GM20000 (cell line): ENCODE measurements around the gene MAN1A2.

Experiments used
- DNase-seq: peaks from one replicate; pipeline ENCODE4 v3.0.0; 2012; ENCODE audit warnings: low spot score
- TF ChIP-seq, protein P1 (sequence below): IDR thresholded peaks from 2 replicates; pipeline ENCODE4 v1.5.1; 2012; ENCODE audit warnings: mild to moderate bottlenecking, control low read depth; ENCODE audit errors: extremely low read depth, missing control alignments

MAN1A2 gene

DNA sequence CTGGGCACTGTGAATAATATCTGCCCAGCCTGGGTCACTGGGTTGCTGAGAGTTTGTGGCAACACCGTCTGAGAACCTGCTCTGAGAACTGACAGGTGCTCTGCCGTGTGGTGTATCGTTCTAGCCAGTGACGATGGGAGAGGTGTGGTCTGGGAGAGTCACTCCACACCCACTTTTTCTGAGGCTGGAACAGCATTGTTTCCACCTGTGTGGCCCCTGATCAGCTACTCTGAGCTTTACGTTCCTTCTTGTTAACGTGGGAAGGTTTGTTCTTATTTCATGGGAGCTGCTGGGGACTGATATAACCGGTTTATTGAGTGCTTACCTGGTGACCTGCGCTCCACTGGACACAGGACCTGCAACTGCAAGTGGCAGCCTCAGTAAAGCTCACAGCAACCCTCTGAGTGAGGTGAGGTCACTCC, 203.8 kb downstream of the MAN1A2 start:
- TF ChIP-seq, protein P1, sequence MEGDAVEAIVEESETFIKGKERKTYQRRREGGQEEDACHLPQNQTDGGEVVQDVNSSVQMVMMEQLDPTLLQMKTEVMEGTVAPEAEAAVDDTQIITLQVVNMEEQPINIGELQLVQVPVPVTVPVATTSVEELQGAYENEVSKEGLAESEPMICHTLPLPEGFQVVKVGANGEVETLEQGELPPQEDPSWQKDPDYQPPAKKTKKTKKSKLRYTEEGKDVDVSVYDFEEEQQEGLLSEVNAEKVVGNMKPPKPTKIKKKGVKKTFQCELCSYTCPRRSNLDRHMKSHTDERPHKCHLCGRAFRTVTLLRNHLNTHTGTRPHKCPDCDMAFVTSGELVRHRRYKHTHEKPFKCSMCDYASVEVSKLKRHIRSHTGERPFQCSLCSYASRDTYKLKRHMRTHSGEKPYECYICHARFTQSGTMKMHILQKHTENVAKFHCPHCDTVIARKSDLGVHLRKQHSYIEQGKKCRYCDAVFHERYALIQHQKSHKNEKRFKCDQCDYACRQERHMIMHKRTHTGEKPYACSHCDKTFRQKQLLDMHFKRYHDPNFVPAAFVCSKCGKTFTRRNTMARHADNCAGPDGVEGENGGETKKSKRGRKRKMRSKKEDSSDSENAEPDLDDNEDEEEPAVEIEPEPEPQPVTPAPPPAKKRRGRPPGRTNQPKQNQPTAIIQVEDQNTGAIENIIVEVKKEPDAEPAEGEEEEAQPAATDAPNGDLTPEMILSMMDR = no peak
- no peak for DNase-seq

DNA sequence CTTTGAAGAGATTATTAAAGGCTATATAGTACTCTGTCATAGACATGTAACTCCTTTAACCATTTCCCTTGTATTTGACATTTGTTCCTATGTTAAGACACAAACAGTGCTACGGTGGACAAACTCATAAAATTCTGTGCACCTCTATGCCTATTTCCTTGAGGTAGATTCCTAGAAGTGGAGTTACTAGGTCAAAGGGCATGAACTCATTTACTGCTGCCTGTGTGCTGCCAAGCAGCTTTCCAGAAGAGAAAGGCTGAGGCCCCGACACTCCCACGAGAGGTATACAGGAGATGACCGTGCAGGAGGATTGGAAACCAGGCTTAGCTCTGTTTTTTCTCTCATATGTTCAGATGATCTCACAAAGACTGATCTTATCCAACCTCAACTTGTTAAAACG, 204.2 kb downstream of the MAN1A2 start:
- TF ChIP-seq, protein P1 = no peak
- DNase-seq = no peak

DNA sequence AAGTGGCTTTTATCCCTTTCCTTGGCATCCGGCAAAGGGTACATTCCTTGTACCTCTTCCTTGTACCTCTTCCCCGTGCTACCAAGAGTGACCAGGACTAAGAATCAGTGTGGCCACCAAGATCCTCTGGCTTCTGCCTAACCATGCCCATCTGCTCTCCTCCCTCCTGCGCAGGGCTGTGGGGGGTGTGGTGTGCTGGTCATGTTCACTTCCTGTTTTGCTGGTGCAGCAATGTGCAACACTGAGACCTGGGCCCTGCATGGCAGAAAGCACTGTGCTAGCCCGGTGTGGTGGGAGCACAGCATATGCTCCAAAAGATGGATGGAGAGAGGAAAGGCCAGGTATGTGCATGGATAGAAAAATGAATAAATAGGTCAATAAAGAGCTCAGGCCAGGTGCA, 205.3 kb downstream of the MAN1A2 start:
- TF ChIP-seq, protein P1 = no peak
- no peak for DNase-seq

DNA sequence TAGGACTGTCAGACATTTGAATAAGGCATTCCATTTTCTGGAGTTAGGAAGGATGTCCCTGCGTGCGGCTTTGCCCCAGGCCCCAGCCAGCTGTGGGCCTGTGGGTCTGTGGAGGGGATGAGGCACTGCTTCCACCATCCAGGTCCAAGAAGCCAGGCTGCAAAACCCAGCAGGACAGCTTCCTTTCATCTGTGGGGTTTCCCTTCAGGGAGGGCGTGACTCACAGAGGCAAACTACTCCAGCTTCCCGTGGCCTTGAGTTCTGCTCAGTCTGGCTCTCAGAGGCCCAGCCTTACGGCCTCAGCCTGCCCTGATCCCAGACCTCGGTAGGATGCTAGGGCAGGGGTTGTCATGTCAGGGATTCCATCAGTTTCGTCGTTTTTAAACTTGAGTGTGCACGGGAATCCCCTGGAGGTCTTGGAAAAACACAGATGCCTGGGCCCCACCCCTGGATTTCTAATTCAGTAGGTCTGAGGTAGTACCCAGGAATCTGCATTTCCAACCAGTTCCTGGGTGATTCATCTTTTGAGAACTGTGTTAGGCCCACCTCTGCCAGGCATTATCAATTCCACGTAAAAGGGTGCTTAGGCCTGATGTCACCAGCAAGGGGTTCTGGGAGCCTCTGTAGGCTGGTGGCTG, 206.3 kb downstream of the MAN1A2 start:
- TF ChIP-seq, protein P1 = no peak
- DNase-seq = no peak

DNA sequence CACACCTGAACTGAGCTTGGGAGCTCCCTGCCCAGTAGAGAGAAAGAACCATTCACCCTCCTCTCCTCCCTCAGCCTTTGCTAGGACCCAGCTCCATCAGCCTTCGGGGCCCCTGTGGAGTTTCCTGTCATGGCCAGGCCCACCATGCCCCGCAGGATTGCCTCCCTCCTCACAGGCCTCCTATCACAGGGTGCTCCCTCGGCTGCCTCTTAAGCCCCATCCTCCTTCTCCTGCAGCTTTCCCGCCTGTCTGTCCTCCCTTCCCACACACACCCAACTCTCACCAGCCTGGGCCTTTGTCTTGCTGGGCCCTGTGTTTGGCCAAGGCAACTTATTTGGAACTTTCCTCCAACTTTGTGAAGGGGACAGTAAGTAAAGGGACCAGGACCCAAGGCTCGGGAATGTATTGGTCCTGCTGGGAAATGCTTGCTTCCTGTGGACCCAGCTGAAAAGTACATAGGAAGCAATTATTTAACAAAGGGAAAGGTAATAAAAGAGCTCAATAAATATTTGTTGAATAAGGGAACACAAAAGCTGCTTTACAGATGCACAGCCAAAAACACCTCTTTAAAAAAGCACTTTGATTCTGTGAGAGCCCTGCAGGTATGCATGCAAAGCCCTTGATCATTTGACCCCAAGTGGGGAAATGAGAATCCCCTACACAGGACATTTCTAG, 207.0 kb downstream of the MAN1A2 start:
- no peak for DNase-seq
- TF ChIP-seq, protein P1 = no peak

DNA sequence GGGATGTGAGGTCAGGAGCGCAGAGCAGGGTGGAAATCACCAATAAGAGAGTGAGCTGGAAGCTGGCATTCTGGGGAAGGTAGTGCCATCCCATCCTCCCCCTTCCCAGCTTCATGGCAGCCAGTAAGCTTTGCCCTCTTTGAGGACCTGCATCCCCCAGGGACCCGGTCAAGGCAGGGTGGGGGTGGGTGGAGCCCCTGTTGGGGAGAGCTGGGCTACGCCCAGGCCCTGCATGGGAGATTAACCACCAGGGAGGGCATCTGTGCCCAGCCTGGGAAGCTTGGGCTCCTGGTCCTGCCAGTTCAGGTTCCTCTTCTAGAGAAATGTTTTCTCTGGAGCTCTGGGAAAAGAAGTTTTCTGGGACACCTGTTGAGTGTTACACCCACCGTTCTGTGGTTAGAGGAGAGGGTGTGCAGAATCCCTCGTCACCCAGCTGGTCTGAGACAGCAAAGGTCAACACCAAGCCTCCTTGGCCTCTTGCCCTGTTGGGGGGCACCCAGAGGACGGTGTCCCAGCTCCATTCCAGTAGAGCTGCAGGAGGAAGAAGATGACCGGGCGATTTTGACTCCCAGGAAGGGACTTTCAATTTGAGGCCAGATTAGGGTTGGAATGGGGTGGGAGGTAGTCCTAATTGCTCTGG, 208.5 kb downstream of the MAN1A2 start:
- DNase-seq = no peak
- TF ChIP-seq, protein P1 = no peak

DNA sequence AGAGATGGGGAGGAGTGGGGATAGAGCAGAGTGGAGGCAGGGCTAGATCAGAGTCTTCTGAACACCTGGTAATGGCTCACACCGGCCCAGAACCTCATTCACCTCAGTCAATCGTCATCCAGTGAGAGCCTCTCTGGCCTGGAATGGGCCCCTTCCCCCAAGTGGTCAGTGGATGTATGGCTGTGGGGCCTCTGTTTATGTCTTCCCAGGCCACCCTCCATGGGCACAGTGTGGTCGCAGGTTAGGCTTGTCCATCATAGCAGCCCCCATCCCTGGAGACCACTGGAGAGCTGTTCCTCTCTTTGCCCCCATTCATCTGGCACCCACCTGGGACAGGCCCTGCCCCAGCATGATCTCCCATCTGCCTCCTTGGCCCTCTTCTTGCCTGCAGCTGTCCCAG, 209.0 kb downstream of the MAN1A2 start:
- DNase-seq = no peak
- TF ChIP-seq, protein P1 = no peak
